ENCODE data around the gene BCL2L1. TPM values are rescaled to one million over a fixed set of nuclear protein-coding genes. Genes with fewer than 3 reads are reported as not detected.

The BCL2L1 gene
- total and polyA plus RNA-seq, 2 experiments from 2014 or later, result 56.3 to 83.8 TPM

- Histone ChIP-seq H3K4me2 (ENCODE audit: unreplicated experiment) (no peak overlapping the region), H3K36me3 (ENCODE audit: low read depth) (0 out of 2 replicates have a peak, but pooled peaks cover 14% of the 10 kb centered on the region), H3K27me3 (replicated peaks; ENCODE audit: insufficient read depth) (no peaks in the 10 kb centered on the region), H3K79me2 (ENCODE audit: insufficient read depth) (peaks cover 95% of the 10 kb centered on the region), H2AFZ (no peak overlapping the region), H4K20me1 (ENCODE audit: insufficient read depth) (no peaks in the 10 kb centered on the region), H3K9me3 (ENCODE audit: low read depth) (no peaks in the 10 kb centered on the region), H3K4me1 (ENCODE audit: insufficient read depth) (peaks cover 7% of the 10 kb centered on the region), H3F3A (ENCODE audit: insufficient read depth) (peaks cover 5% of the 10 kb centered on the region; the same call in 1 of the 2 replicates), H3K9ac (no peak overlapping the region), H3K9me2 (ENCODE audit: insufficient read depth) (no peaks in the 10 kb centered on the region), H3K4me3 (no peak overlapping the region), H3K27ac (no peak overlapping the region)
- TF ChIP-seq EZH2phosphoT487 (IDR thresholded peaks at IDR 0.05; ENCODE audit: insufficient read depth, low read depth) (no peak), EZH2 (IDR thresholded peaks at IDR 0.05; ENCODE audit: insufficient read depth, poor library complexity, severe bottlenecking) (no peak)
- in situ Hi-C loops (cut with MboI), result no loop called here
- 98 to 100% methylated on average over 2 of the region's 2 CpGs for WGBS, 2 experiments (ENCODE audit: low coverage in 1 of 2, low lambda C conversion rate in 2 of 2, missing lambda C conversion rate in 2 of 2)
- DNase-seq, result no peak
Measured at GRCh38 chr20:31685853-31686643, 36.6 kb downstream of the BCL2L1 start.

GRCh38 chr20:31684153-31685015, 38.3 kb downstream of the BCL2L1 start:
- DNase-seq, result no peak
- H3K27me3 ChIP-seq (replicated peaks; ENCODE audit: insufficient read depth), result no peaks in the 10 kb centered on the region
- H3K4me3 ChIP-seq, result no peak overlapping the region
- no peak overlapping the region for H3K9ac ChIP-seq
- no peaks in the 10 kb centered on the region for H3K9me2 ChIP-seq (ENCODE audit: insufficient read depth)
- in situ Hi-C loops (cut with MboI), result no loop called here
- 0 out of 2 replicates have a peak, but pooled peaks cover 14% of the 10 kb centered on the region for H3K36me3 ChIP-seq (ENCODE audit: low read depth)
- H3F3A ChIP-seq (ENCODE audit: insufficient read depth), result no peaks in the 10 kb centered on the region
- TF ChIP-seq EZH2phosphoT487 (IDR thresholded peaks at IDR 0.05; ENCODE audit: insufficient read depth, low read depth) (no peak), EZH2 (IDR thresholded peaks at IDR 0.05; ENCODE audit: insufficient read depth, poor library complexity, severe bottlenecking) (no peak)
- no peaks in the 10 kb centered on the region for H3K4me1 ChIP-seq (ENCODE audit: insufficient read depth)
- no peaks in the 10 kb centered on the region for H4K20me1 ChIP-seq (ENCODE audit: insufficient read depth)
- H3K27ac ChIP-seq, result no peak overlapping the region
- H3K9me3 ChIP-seq (ENCODE audit: low read depth), result no peaks in the 10 kb centered on the region
- 82 to 87% methylated on average over 11 of the region's 11 CpGs for WGBS, 2 experiments (ENCODE audit: low coverage in 1 of 2, low lambda C conversion rate in 2 of 2, missing lambda C conversion rate in 2 of 2)
- no peak overlapping the region for H2AFZ ChIP-seq
- peaks cover 97% of the 10 kb centered on the region for H3K79me2 ChIP-seq (ENCODE audit: insufficient read depth)
- no peak overlapping the region for H3K4me2 ChIP-seq (ENCODE audit: unreplicated experiment)

- Histone ChIP-seq H3K79me2 (ENCODE audit: insufficient read depth) (peaks cover 99% of the 10 kb centered on the region), H3K27ac (no peak overlapping the region), H3K9me3 (ENCODE audit: low read depth) (no peaks in the 10 kb centered on the region), H4K20me1 (ENCODE audit: insufficient read depth) (no peaks in the 10 kb centered on the region), H3K4me2 (ENCODE audit: unreplicated experiment) (no peak overlapping the region), H3K36me3 (ENCODE audit: low read depth) (0 out of 2 replicates have a peak, but pooled peaks cover 14% of the 10 kb centered on the region), H3K4me3 (no peak overlapping the region), H3K9ac (no peak overlapping the region), H3F3A (ENCODE audit: insufficient read depth) (no peaks in the 10 kb centered on the region), H2AFZ (no peak overlapping the region), H3K9me2 (ENCODE audit: insufficient read depth) (no peaks in the 10 kb centered on the region), H3K27me3 (replicated peaks; ENCODE audit: insufficient read depth) (no peaks in the 10 kb centered on the region), H3K4me1 (ENCODE audit: insufficient read depth) (peaks cover 14% of the 10 kb centered on the region)
- no peak for TF ChIP-seq EZH2 (IDR thresholded peaks at IDR 0.05; ENCODE audit: insufficient read depth, poor library complexity, severe bottlenecking)
- no peak for TF ChIP-seq EZH2phosphoT487 (IDR thresholded peaks at IDR 0.05; ENCODE audit: insufficient read depth, low read depth)
- WGBS, 2 experiments (ENCODE audit: low coverage in 1 of 2, low lambda C conversion rate in 2 of 2, missing lambda C conversion rate in 2 of 2), result 84 to 87% methylated on average over 2 of the region's 2 CpGs
- no peak for DNase-seq
- in situ Hi-C loops (cut with MboI), result no loop called here
Measured at GRCh38 chr20:31682927-31683326, 39.7 kb downstream of the BCL2L1 start.

GRCh38 chr20:31682352-31682751, 40.3 kb downstream of the BCL2L1 start:
- WGBS, 2 experiments (ENCODE audit: low coverage in 1 of 2, low lambda C conversion rate in 2 of 2, missing lambda C conversion rate in 2 of 2), result 94 to 98% methylated on average over 3 of the region's 3 CpGs
- H3K9me3 ChIP-seq (ENCODE audit: low read depth), result no peaks in the 10 kb centered on the region
- no peak overlapping the region for H3K9ac ChIP-seq
- no peaks in the 10 kb centered on the region for H3K27me3 ChIP-seq (replicated peaks; ENCODE audit: insufficient read depth)
- H3K79me2 ChIP-seq (ENCODE audit: insufficient read depth), result peaks cover 100% of the 10 kb centered on the region
- DNase-seq, result no peak
- no peaks in the 10 kb centered on the region for H4K20me1 ChIP-seq (ENCODE audit: insufficient read depth)
- H2AFZ ChIP-seq, result no peak overlapping the region
- no peaks in the 10 kb centered on the region for H3K9me2 ChIP-seq (ENCODE audit: insufficient read depth)
- H3K4me3 ChIP-seq, result no peak overlapping the region
- no peak overlapping the region for H3K4me2 ChIP-seq (ENCODE audit: unreplicated experiment)
- H3F3A ChIP-seq (ENCODE audit: insufficient read depth), result no peaks in the 10 kb centered on the region
- in situ Hi-C loops (cut with MboI), result no loop called here
- H3K36me3 ChIP-seq (ENCODE audit: low read depth), result 0 out of 2 replicates have a peak, but pooled peaks cover 16% of the 10 kb centered on the region
- H3K4me1 ChIP-seq (ENCODE audit: insufficient read depth), result peaks cover 14% of the 10 kb centered on the region
- TF ChIP-seq EZH2 (IDR thresholded peaks at IDR 0.05; ENCODE audit: insufficient read depth, poor library complexity, severe bottlenecking) (no peak), EZH2phosphoT487 (IDR thresholded peaks at IDR 0.05; ENCODE audit: insufficient read depth, low read depth) (no peak)
- no peak overlapping the region for H3K27ac ChIP-seq
